Smooth muscle cell (in vitro differentiated cells): Measurements from ENCODE around the gene PVR. TPM values are rescaled to one million over a fixed set of nuclear protein-coding genes. Genes with fewer than 3 reads are reported as not detected.

Experiments used
- DNase-seq: peaks from one replicate; lab custom pipeline; 2025; ENCODE audit not compliant: unreplicated experiment; lab: John Stamatoyannopoulos, UW
- H2AFZ ChIP-seq: fragments of 200-600 bp; sonication (generic); 2 replicates; pipeline ENCODE4 v1.6.0; 2016; ENCODE audit warnings: antibody characterized with exemption, low read depth, mild to moderate bottlenecking
- H3F3A ChIP-seq: fragments of 200-600 bp; sonication (generic); 2 replicates; pipeline ENCODE4 v1.6.0; 2017; ENCODE audit warnings: antibody characterized with exemption, low read depth
- H3K27ac ChIP-seq: fragments of 200-600 bp; sonication (generic); 2 replicates; pipeline ENCODE4 v1.5.1; 2016; ENCODE audit warnings: low read depth, mild to moderate bottlenecking
- H3K27me3 ChIP-seq: fragments of 200-600 bp; sonication (generic); 2 replicates; pipeline ENCODE4 v1.6.1; 2016; ENCODE audit warnings: low read depth, mild to moderate bottlenecking
- H3K36me3 ChIP-seq: fragments of 200-600 bp; sonication (generic); 2 replicates; pipeline ENCODE4 v1.5.1; 2016; ENCODE audit warnings: low read depth
- H3K4me1 ChIP-seq: fragments of 200-600 bp; sonication (generic); 2 replicates; pipeline ENCODE4 v1.5.1; 2016; ENCODE audit warnings: low read depth
- H3K4me2 ChIP-seq: fragments of 200-600 bp; sonication (generic); 2 replicates; pipeline ENCODE4 v1.6.0; 2016; ENCODE audit warnings: mild to moderate bottlenecking
- H3K4me3 ChIP-seq: fragments of 200-600 bp; sonication (generic); 2 replicates; pipeline ENCODE4 v1.5.1; 2016; ENCODE audit warnings: mild to moderate bottlenecking
- H3K79me2 ChIP-seq: fragments of 200-600 bp; sonication (generic); 2 replicates; pipeline ENCODE4 v1.6.0; 2016; ENCODE audit warnings: low read depth, mild to moderate bottlenecking
- H3K9ac ChIP-seq: fragments of 200-600 bp; sonication (generic); 2 replicates; pipeline ENCODE4 v1.6.0; 2016; ENCODE audit warnings: low read depth
- H3K9me3 ChIP-seq: fragments of 200-600 bp; sonication (generic); replicated peaks from 2 replicates; pipeline ENCODE4 v1.5.1; 2016; ENCODE audit warnings: low read depth
- H4K20me1 ChIP-seq: fragments of 200-600 bp; sonication (generic); 2 replicates; pipeline ENCODE4 v1.6.0; 2016; ENCODE audit warnings: low read depth
- CTCF ChIP-seq: fragments of 200-600 bp; sonication (generic); IDR thresholded peaks from 2 replicates; pipeline ENCODE4 v1.5.1; 2017; ENCODE audit warnings: borderline replicate concordance, mild to moderate bottlenecking, antibody characterized with exemption; ENCODE audit not compliant: insufficient read depth, poor library complexity, severe bottlenecking
- WGBS: methylation state at CpG from one replicate; pipeline ENCODE4 v1.1.7; 2016; ENCODE audit warnings: low lambda C conversion rate; 5-methylcytosine and 5-hydroxymethylcytosine counted together
- polyA plus RNA-seq: library from polyadenylated mRNA; unstranded; fragments of >200 nt; fragmentation: Nextera tagmentation; extraction: Ambion mirVana; gene quantifications from 2 replicates; pipeline ENCODE4 v1.2.1, GENCODE V29; 2016
- total RNA-seq: library from RNA; depleted of rRNA; stranded (reverse); fragments of >200 nt; gene quantifications from 2 replicates; pipeline ENCODE4 v1.2.3, GENCODE V29; 2014

PVR gene
- total and polyA plus RNA-seq, 2 experiments from 2014 or later = 25.4 to 35.0 TPM

- H3F3A ChIP-seq = no peaks in the 10 kb centered on the region
- no peaks in the 10 kb centered on the region for H3K27me3 ChIP-seq
- DNase-seq = no peak
- no peak for TF ChIP-seq CTCF
- 75% methylated on average over 5 of the region's 5 CpGs for WGBS
- H3K79me2 ChIP-seq = no peaks in the 10 kb centered on the region
- no peak overlapping the region for H2AFZ ChIP-seq
- H3K4me2 ChIP-seq = no peak overlapping the region
- no peak overlapping the region for H3K4me3 ChIP-seq
- no peaks in the 10 kb centered on the region for H4K20me1 ChIP-seq
- no peaks in the 10 kb centered on the region for H3K9me3 ChIP-seq
- no peak overlapping the region for H3K9ac ChIP-seq
- no peaks in the 10 kb centered on the region for H3K36me3 ChIP-seq
- no peak overlapping the region for H3K27ac ChIP-seq
- H3K4me1 ChIP-seq = no peaks in the 10 kb centered on the region
These were observed 27.9 kb upstream of the PVR start for GRCh38 chr19:44615863-44616247.

- Histone ChIP-seq H3K27ac (no peak overlapping the region), H3K4me2 (no peak overlapping the region), H3K27me3 (no peaks in the 10 kb centered on the region), H3K4me3 (no peak overlapping the region), H3K9me3 (no peaks in the 10 kb centered on the region), H3F3A (no peaks in the 10 kb centered on the region), H3K36me3 (no peaks in the 10 kb centered on the region), H3K79me2 (no peaks in the 10 kb centered on the region), H2AFZ (no peak overlapping the region), H3K9ac (no peak overlapping the region), H4K20me1 (no peaks in the 10 kb centered on the region), H3K4me1 (no peaks in the 10 kb centered on the region)
- DNase-seq = no peak
- no peak for TF ChIP-seq CTCF
- WGBS = 84% methylated on average over 8 of the region's 8 CpGs
These were observed 26.4 kb upstream of the PVR start for GRCh38 chr19:44617110-44617880.

- Histone ChIP-seq H3K27me3 (no peaks in the 10 kb centered on the region), H2AFZ (no peak overlapping the region), H3K36me3 (no peaks in the 10 kb centered on the region), H3K9ac (no peak overlapping the region), H4K20me1 (no peaks in the 10 kb centered on the region), H3K79me2 (no peaks in the 10 kb centered on the region), H3F3A (no peaks in the 10 kb centered on the region), H3K9me3 (no peaks in the 10 kb centered on the region), H3K4me1 (no peaks in the 10 kb centered on the region), H3K27ac (no peak overlapping the region), H3K4me3 (no peak overlapping the region), H3K4me2 (no peak overlapping the region)
- DNase-seq = no peak
- no peak for TF ChIP-seq CTCF
- 84% methylated on average over 7 of the region's 7 CpGs for WGBS
These were observed 24.9 kb upstream of the PVR start for GRCh38 chr19:44618640-44619357.
